Cardiac fibroblast (primary cell): ENCODE data around the gene HECW1.

Experiments used
- DNase-seq, 2 donors: peaks; one replicate each; pipeline versions ENCODE4 v3.0.0 to v3.0.0-alpha.2; 2010; ENCODE audit warnings: low read depth in 2 of 2
- H3K4me3 ChIP-seq, 2 donors: replicated peaks in 1 of 2; 1 replicate in 1 of 2; 2 replicates in 1 of 2; pipeline ENCODE4 v1.5.1; 2011; ENCODE audit warnings: low read depth in 2 of 2, low read length in 2 of 2, mild to moderate bottlenecking in 2 of 2, moderate library complexity in 1 of 2
- TF ChIP-seq, protein P1 (sequence below): IDR thresholded peaks from one replicate; pipeline ENCODE4 v1.5.1; 2011; ENCODE audit warnings: low read depth, mild to moderate bottlenecking, low read length, inconsistent platforms

HECW1 gene

DNA sequence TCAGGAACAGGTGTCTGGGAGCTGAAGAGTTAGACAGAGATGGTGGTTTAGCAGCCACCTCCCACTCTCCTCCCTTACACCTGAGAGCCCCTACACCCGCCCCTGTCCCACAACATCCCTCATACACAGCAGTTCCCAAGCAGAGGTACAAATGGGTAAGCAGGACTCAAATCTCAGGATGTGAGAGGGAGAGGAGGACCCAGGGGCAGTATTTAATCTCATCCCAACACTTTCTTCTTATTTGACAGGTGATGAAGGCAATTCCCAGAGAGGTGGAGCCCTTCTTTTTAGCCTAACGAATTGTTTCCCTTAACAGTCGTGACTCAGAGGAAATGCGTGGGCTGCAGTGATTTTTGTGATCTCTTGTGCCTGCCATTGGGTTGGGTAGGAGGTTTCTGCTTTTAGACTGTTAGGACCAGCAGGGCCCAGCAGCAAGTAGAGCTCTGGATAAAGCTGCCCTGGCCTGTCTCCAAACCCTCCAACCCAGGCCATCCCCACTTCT lies 191.3 kb downstream of the HECW1 start:
- TF ChIP-seq, protein P1, sequence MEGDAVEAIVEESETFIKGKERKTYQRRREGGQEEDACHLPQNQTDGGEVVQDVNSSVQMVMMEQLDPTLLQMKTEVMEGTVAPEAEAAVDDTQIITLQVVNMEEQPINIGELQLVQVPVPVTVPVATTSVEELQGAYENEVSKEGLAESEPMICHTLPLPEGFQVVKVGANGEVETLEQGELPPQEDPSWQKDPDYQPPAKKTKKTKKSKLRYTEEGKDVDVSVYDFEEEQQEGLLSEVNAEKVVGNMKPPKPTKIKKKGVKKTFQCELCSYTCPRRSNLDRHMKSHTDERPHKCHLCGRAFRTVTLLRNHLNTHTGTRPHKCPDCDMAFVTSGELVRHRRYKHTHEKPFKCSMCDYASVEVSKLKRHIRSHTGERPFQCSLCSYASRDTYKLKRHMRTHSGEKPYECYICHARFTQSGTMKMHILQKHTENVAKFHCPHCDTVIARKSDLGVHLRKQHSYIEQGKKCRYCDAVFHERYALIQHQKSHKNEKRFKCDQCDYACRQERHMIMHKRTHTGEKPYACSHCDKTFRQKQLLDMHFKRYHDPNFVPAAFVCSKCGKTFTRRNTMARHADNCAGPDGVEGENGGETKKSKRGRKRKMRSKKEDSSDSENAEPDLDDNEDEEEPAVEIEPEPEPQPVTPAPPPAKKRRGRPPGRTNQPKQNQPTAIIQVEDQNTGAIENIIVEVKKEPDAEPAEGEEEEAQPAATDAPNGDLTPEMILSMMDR: no peak
- DNase-seq: peak in 1 of 2 donors; percentile 13
- H3K4me3 ChIP-seq: no peak overlapping the region

DNA sequence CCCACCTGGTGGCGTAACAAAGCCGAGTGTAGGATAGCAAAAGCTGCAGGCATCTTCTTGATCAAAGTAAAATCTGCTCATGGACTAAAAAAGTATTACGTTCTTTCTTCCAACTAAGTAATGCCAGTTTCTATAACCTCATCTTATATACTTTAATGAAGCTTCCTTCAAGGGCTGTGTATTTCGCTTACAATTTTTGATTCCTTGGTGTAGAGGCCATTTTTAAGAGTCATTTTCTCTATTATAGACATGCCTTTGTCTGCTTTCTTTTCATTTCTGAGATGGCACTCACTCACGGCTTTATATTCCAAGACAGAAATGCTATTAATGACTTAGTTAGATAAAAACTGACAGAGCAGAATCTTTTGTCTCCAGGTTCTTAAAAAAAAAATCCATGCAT lies 194.0 kb downstream of the HECW1 start:
- DNase-seq: no peak
- TF ChIP-seq, protein P1: no peak

DNA sequence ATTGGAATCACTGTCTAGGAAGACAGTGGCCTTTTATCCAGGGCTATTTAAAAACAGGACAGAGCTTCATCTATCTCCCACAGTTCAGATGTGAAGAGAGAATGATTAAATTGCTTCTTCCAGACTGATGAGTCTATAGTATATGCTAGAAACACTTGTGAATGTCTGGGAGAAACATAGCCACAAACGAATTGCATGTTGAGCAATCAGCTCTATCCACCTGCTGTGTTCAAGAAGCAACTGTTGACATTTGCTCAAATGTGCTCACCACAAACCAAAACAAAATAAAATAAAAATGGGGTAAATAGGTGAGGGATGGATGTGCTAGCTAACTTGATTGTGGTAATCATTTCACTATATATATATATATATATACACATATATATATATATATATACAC lies 195.1 kb downstream of the HECW1 start:
- no peak for DNase-seq
- TF ChIP-seq, protein P1: no peak
- no peak overlapping the region for H3K4me3 ChIP-seq

More for the DNA sequence above, 194.0 kb downstream of the HECW1 start:
- H3K4me3 ChIP-seq: no peak overlapping the region

DNA sequence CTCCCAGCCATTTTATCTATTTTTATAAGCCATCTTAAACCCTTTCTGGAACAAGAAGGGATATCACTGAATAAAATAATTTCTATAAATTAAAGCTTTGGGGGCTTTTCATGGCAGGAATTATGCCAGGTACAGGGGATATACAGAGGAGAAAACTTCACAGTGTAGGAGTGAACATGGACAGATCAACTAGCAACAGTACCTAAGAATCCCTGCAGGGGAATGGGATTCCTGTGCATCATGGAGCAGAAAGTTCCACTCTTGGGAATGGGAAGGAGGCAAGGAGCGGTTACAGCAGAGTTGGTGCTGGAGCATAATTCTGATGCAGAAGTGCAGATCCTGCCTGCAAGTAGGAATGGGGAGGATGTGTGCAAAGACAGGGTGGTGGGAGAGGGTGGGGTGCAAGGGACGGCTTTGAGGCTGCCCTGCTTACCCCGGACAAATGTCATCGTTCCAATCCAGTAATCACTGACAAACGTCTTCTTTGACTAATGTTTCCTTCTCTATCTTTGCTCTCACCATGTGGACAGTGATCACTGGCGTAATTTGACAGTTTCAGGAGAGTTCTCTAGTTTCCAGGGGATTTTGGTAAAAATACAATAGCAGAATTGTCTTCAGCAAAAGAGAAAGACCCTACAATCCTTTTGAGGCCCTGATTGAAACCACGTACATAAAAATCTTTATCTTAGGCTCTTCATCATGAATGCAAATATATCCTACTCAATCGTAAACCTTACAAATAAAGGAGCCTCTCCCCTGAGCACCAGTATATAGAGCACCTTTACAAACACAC lies 196.7 kb downstream of the HECW1 start:
- TF ChIP-seq, protein P1: no peak
- no peak for DNase-seq
- no peak overlapping the region for H3K4me3 ChIP-seq

DNA sequence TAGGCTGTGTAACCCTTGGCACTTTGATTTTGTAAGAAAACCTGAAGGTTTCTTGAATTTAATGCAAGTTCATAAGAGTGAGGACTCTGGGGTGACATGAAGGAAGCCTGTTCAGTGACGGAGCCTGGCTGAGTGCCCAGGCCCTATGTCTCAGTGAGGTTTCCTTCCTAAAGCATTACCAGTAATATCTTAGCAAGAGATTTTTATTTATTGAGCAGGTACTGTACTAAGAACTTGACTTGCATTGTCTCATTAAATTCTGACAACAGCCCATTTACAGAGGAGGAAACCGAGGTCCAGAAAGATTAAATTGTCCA lies 197.2 kb downstream of the HECW1 start:
- DNase-seq: no peak
- H3K4me3 ChIP-seq: no peak overlapping the region
- TF ChIP-seq, protein P1: no peak

DNA sequence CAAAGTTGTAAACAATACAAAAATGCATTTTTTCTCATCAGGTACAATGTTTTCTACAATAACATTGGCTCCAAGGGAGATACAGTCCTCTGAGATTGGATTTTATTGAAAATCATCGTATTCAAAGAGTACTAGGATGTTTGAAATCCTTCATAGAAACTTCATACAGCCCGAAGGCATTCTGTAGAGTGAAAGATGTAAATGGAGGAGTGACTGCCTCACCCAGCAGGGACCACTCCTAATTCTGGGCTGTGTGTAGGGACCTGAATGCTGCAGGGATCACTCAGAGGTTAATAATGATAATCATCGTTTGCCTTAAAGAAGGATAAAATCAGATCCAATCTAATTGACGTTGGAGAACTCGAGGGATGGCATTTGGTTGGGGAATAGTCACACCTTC lies 198.6 kb downstream of the HECW1 start:
- no peak overlapping the region for H3K4me3 ChIP-seq
- TF ChIP-seq, protein P1: no peak
- DNase-seq: no peak
